Measurements from ENCODE around the gene TSPYL6.
"Not testable (repeated sequence)": the region's sequence is repeated elsewhere in the genome, so short reads cannot be mapped to it uniquely, and the experiment has no call there.

Gene TSPYL6

GRCh38 chr2:54274781-54275242 is 18.8 kb upstream of the TSPYL6 start:
- Histone ChIP-seq H3K27ac (no peak overlapping the region), H3K4me3 (no peak overlapping the region), H3K27me3 (no peaks in the 10 kb centered on the region), H3K36me3 (no peaks in the 10 kb centered on the region), H3K9me3 (no peaks in the 10 kb centered on the region), H3K4me1 (no peaks in the 10 kb centered on the region)
- TF ChIP-seq CTCF (IDR thresholded peaks at IDR 0.05), result no peak
- intact Hi-C loops (cut with DNase I; ENCODE audit: low total_unique reads), result no loop called here
- no peak for DNase-seq

- Histone ChIP-seq H3K4me1 (no peaks in the 10 kb centered on the region), H3K9me3 (no peaks in the 10 kb centered on the region), H3K4me3 (no peak overlapping the region), H3K27me3 (no peaks in the 10 kb centered on the region), H3K36me3 (no peaks in the 10 kb centered on the region), H3K27ac (no peak overlapping the region)
- TF ChIP-seq CTCF (IDR thresholded peaks at IDR 0.05), result no peak
- intact Hi-C loops (cut with DNase I; ENCODE audit: low total_unique reads), result no loop called here
- DNase-seq, result no peak
These were observed 16.0 kb upstream of the TSPYL6 start for GRCh38 chr2:54271843-54272627.

GRCh38 chr2:54271189-54271588 is 15.2 kb upstream of the TSPYL6 start:
- TF ChIP-seq CTCF (IDR thresholded peaks at IDR 0.05), result no peak
- Histone ChIP-seq H3K4me1 (no peaks in the 10 kb centered on the region), H3K27ac (no peak overlapping the region), H3K4me3 (no peak overlapping the region), H3K36me3 (no peaks in the 10 kb centered on the region), H3K9me3 (no peaks in the 10 kb centered on the region), H3K27me3 (no peaks in the 10 kb centered on the region)
- DNase-seq, result no peak
- intact Hi-C loops (cut with DNase I; ENCODE audit: low total_unique reads), result no loop called here

GRCh38 chr2:54267577-54267976 is 11.5 kb upstream of the TSPYL6 start:
- no peak for DNase-seq
- intact Hi-C loops (cut with DNase I; ENCODE audit: low total_unique reads), result no loop called here
- H3K36me3 ChIP-seq, result no peaks in the 10 kb centered on the region

GRCh38 chr2:54265081-54265480 is 9.1 kb upstream of the TSPYL6 start:
- H3K9me3 ChIP-seq; H3K27me3 ChIP-seq; H3K4me3 ChIP-seq; H3K36me3 ChIP-seq; intact Hi-C loops (cut with DNase I; ENCODE audit: low total_unique reads); DNase-seq; H3K27ac ChIP-seq: not testable (repeated sequence)
- peaks cover 0 to 18% (median 5%) of the 10 kb centered on the region in 4 donors for H3K4me1 ChIP-seq

More at GRCh38 chr2:54267577-54267976, 11.5 kb upstream of the TSPYL6 start:
- no peak overlapping the region for H3K4me3 ChIP-seq
- H3K4me1 ChIP-seq, result no peaks in the 10 kb centered on the region
- H3K27ac ChIP-seq, result no peak overlapping the region
- no peak for TF ChIP-seq CTCF (IDR thresholded peaks at IDR 0.05)
- H3K27me3 ChIP-seq, result no peaks in the 10 kb centered on the region
- H3K9me3 ChIP-seq, result no peaks in the 10 kb centered on the region

GRCh38 chr2:54262015-54262765 is 6.2 kb upstream of the TSPYL6 start:
- no peak for TF ChIP-seq CTCF (IDR thresholded peaks at IDR 0.05)
- no peaks in the 10 kb centered on the region for H3K36me3 ChIP-seq
- DNase-seq, result no peak
- intact Hi-C loops (cut with DNase I; ENCODE audit: low total_unique reads), result no loop called here
- H3K4me3 ChIP-seq, result no peak overlapping the region
- H3K9me3 ChIP-seq, result no peaks in the 10 kb centered on the region
- H3K4me1 ChIP-seq, result peaks cover 0 to 24% (median 5%) of the 10 kb centered on the region in 4 donors
- H3K27ac ChIP-seq, result peak overlapping the region; percentile 31 to 53
- H3K27me3 ChIP-seq, result no peaks in the 10 kb centered on the region

All from tibial artery (tissue), 4 donors.